OCI-LY7 (cell line): ENCODE results near the gene DNAH6. TPM values are rescaled to one million over a fixed set of nuclear protein-coding genes. Genes with fewer than 3 reads are reported as not detected.

Experiments used
- BruUV-seq: library from RNA; stranded (reverse); fragments of 400-500 nt; replicated peaks from 2 replicates; lab custom pipeline; 2021; lab: Mats Ljungman, UMichigan
- CTCF ChIA-PET: fragments of 300-600 bp; sonication (Branson Sonifier 250); formaldehyde crosslinking; loops from one replicate; lab custom pipeline; 2022; ENCODE audit warnings: antibody characterized with exemption; ENCODE audit not compliant: unreplicated experiment; lab: Charles Lee
- POLR2A ChIA-PET: fragments of 300-600 bp; sonication (Branson Sonifier 250); formaldehyde crosslinking; loops from one replicate; lab custom pipeline; 2022; ENCODE audit warnings: antibody characterized with exemption; lab: Charles Lee
- DNase-seq: peaks from one replicate; pipeline ENCODE4 v3.0.0-alpha.2; 2015; ENCODE audit warnings: low spot score
- H2AFZ ChIP-seq: fragments of 200-600 bp; sonication (generic), shearing (Covaris generic); 2 replicates; pipeline ENCODE4 v1.6.1; 2014; ENCODE audit warnings: mild to moderate bottlenecking, antibody characterized with exemption, low read length, moderate library complexity
- H3K27ac ChIP-seq: fragments of 200-600 bp; sonication (generic); 2 replicates; pipeline ENCODE4 v1.5.1; 2014; ENCODE audit warnings: mixed run types, low read depth, mild to moderate bottlenecking, moderate library complexity, low read length, inconsistent platforms; ENCODE audit not compliant: poor library complexity, severe bottlenecking
- H3K36me3 ChIP-seq: fragments of 200-600 bp; sonication (generic); 2 replicates; pipeline ENCODE4 v1.6.1; 2014; ENCODE audit warnings: mild to moderate bottlenecking, antibody characterized with exemption, low read length, moderate library complexity, mixed read lengths; ENCODE audit not compliant: insufficient read depth
- H3K4me1 ChIP-seq: fragments of 200-600 bp; sonication (generic); 2 replicates; pipeline ENCODE4 v1.5.1; 2014; ENCODE audit warnings: mild to moderate bottlenecking, low read length; ENCODE audit not compliant: insufficient read depth, poor library complexity, severe bottlenecking
- H3K4me2 ChIP-seq: fragments of 200-600 bp; sonication (generic); 2 replicates; pipeline ENCODE4 v1.6.1; 2014; ENCODE audit warnings: mild to moderate bottlenecking, low read length
- H3K4me3 ChIP-seq: fragments of 200-600 bp; sonication (generic); 2 replicates; pipeline ENCODE4 v1.5.1; 2014; ENCODE audit warnings: mild to moderate bottlenecking, low read depth, low read length; ENCODE audit not compliant: poor library complexity, severe bottlenecking
- H3K79me2 ChIP-seq: fragments of 200-600 bp; sonication (generic); 2 replicates; pipeline ENCODE4 v1.6.1; 2016; ENCODE audit warnings: low read depth, mild to moderate bottlenecking, low read length, moderate library complexity, mixed read lengths; ENCODE audit not compliant: insufficient read depth
- H3K9me2 ChIP-seq: fragments of 200-600 bp; sonication (generic); 2 replicates; pipeline ENCODE4 v1.6.1; 2016; ENCODE audit warnings: mild to moderate bottlenecking, low read length, mixed read lengths; ENCODE audit not compliant: insufficient read depth
- H3K9me3 ChIP-seq: fragments of 200-600 bp; sonication (generic); 2 replicates; pipeline ENCODE4 v1.6.1; 2014; ENCODE audit warnings: mild to moderate bottlenecking, mixed run types, low read length, mixed read lengths
- H4K20me1 ChIP-seq: fragments of 200-600 bp; sonication (generic); 2 replicates; pipeline ENCODE4 v1.6.1; 2014; ENCODE audit warnings: mild to moderate bottlenecking, antibody characterized with exemption, low read length, moderate library complexity, mixed read lengths; ENCODE audit not compliant: insufficient read depth
- EZH2phosphoT487 ChIP-seq: fragments of 200-600 bp; sonication (generic); IDR thresholded peaks from 2 replicates; pipeline ENCODE4 v1.6.1; 2018; ENCODE audit warnings: low read depth, borderline replicate concordance, mild to moderate bottlenecking, mixed run types, antibody characterized with exemption, low read length, moderate library complexity, mixed read lengths
- intact Hi-C: fragments of 100-400 bp; cut with micrococcal nuclease; formaldehyde crosslinking; loops from one replicate; pipeline ENCODE4 v1.10.0; 2022; ENCODE audit not compliant: unreplicated experiment
- total RNA-seq, 2 experiments: library from RNA; depleted of rRNA in 1 of 2; stranded (reverse); fragments of >200 nt in 1 of 2; shearing (Covaris generic) in 1 of 2; gene quantifications; 2 replicates each; pipeline ENCODE4 v1.2.3, GENCODE V29; 2014 to 2022
- TF ChIP-seq, protein P1 (sequence below): fragments of 200-600 bp; sonication (generic); conservative IDR thresholded peaks from 2 replicates; pipeline ENCODE4 v1.5.1; 2014; ENCODE audit warnings: mild to moderate bottlenecking, antibody characterized with exemption, low read length, moderate library complexity, mixed read lengths

DNAH6 gene
- total RNA-seq, 2 experiments from 2014 or later = 0.63 to 1.6 TPM

DNA sequence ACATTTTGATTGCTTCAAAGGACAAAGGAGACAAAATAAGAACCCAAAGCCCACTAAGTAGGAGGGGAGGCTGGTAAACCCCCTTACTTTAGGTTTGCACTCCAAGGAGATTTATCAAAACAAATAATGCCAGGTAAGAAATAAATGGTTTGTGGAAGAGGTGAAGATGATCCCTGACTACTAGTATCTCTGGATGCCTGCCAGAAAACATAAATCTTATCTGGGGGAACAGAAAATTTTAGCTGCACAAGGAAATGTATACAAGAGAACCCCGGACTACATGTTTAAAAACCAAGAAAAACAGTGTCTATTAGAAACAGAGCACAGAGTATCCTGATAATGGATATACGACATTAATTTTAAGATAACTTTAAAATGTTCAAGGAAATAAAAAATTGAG is 250.5 kb downstream of the DNAH6 start:
- no peak for TF ChIP-seq EZH2phosphoT487
- TF ChIP-seq, protein P1, sequence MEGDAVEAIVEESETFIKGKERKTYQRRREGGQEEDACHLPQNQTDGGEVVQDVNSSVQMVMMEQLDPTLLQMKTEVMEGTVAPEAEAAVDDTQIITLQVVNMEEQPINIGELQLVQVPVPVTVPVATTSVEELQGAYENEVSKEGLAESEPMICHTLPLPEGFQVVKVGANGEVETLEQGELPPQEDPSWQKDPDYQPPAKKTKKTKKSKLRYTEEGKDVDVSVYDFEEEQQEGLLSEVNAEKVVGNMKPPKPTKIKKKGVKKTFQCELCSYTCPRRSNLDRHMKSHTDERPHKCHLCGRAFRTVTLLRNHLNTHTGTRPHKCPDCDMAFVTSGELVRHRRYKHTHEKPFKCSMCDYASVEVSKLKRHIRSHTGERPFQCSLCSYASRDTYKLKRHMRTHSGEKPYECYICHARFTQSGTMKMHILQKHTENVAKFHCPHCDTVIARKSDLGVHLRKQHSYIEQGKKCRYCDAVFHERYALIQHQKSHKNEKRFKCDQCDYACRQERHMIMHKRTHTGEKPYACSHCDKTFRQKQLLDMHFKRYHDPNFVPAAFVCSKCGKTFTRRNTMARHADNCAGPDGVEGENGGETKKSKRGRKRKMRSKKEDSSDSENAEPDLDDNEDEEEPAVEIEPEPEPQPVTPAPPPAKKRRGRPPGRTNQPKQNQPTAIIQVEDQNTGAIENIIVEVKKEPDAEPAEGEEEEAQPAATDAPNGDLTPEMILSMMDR = no peak
- POLR2A ChIA-PET = no interaction called here
- BruUV-seq = no TSS peak
- Histone ChIP-seq H3K9me3 (no peaks in the 10 kb centered on the region), H2AFZ (no peak overlapping the region), H4K20me1 (no peaks in the 10 kb centered on the region), H3K27ac (no peak overlapping the region), H3K9me2 (no peaks in the 10 kb centered on the region), H3K79me2 (no peaks in the 10 kb centered on the region), H3K4me1 (no peaks in the 10 kb centered on the region), H3K36me3 (no peaks in the 10 kb centered on the region), H3K4me3 (no peak overlapping the region), H3K4me2 (no peak overlapping the region)
- CTCF ChIA-PET = no interaction called here
- intact Hi-C loops = no loop called here
- no peak for DNase-seq

DNA sequence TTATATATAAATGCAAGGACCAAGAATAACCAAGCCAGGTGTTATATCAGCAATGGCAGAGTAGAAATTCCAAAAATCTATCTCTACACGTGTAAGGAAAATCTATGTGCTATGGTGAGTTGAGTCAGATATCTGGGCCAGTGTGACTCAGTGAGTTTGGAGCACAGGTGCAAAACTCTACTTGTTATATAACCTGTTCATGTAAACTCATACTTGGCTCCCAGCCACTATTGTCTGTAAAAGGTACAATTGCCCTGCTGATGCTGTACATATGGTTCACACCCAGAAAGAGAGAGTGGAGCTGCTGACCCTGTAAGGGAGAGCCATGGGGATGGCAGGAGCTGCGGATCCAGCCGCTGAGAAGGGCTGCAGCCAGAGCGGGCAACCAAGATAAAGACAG is 252.5 kb downstream of the DNAH6 start:
- TF ChIP-seq EZH2phosphoT487 = no peak
- TF ChIP-seq, protein P1 = no peak
- ChIA-PET CTCF (no interaction called here), POLR2A (interaction anchor here (1.2 kb wide), 1 partner anchor 12 kb away, joined by 6 read pairs; no protein-coding TSS in a partner anchor)
- intact Hi-C loops = no loop called here
- no TSS peak for BruUV-seq
- Histone ChIP-seq H3K4me3 (no peak overlapping the region), H3K79me2 (no peaks in the 10 kb centered on the region), H3K36me3 (no peaks in the 10 kb centered on the region), H3K27ac (no peak overlapping the region), H3K4me2 (no peak overlapping the region), H2AFZ (no peak overlapping the region), H4K20me1 (no peaks in the 10 kb centered on the region), H3K9me3 (0 out of 2 replicates have a peak, but pooled peaks cover 4% of the 10 kb centered on the region), H3K4me1 (no peaks in the 10 kb centered on the region), H3K9me2 (no peaks in the 10 kb centered on the region)
- no peak for DNase-seq

- H3K4me2 ChIP-seq = no peak overlapping the region
- ChIA-PET CTCF (no interaction called here), POLR2A (interaction anchor here (0.6 to 1.1 kb wide), 2 partner anchors 11 to 13 kb away, joined by 3 read pairs; no protein-coding TSS in a partner anchor)
- H3K9me3 ChIP-seq = 0 out of 2 replicates have a peak, but pooled peaks cover 4% of the 10 kb centered on the region
- no peak overlapping the region for H3K27ac ChIP-seq
- BruUV-seq = no TSS peak
- H3K36me3 ChIP-seq = no peaks in the 10 kb centered on the region
- no peak overlapping the region for H2AFZ ChIP-seq
- intact Hi-C loops = no loop called here
- no peaks in the 10 kb centered on the region for H3K79me2 ChIP-seq
- TF ChIP-seq EZH2phosphoT487 = no peak
- TF ChIP-seq, protein P1 = no peak
- no peaks in the 10 kb centered on the region for H4K20me1 ChIP-seq
- no peak for DNase-seq
- H3K4me1 ChIP-seq = no peaks in the 10 kb centered on the region
- H3K9me2 ChIP-seq = no peaks in the 10 kb centered on the region
- H3K4me3 ChIP-seq = no peak overlapping the region
Observed at GRCh38 chr2:84770280-84770679, 254.0 kb downstream of the DNAH6 start.
